ENCODE results near the gene PXT1.

The PXT1 gene

GRCh38 chr6:36432151-36432671 is 10.4 kb downstream of the PXT1 start:
- H3K4me3 ChIP-seq (ENCODE audit: low read depth, low read length) = no peak overlapping the region; the same call in 1 of the 2 replicates
- peak; percentile 46 for DNase-seq (ENCODE audit: low read depth)
- TF ChIP-seq CTCF (IDR thresholded peaks at IDR 0.05; ENCODE audit: insufficient read depth, low read depth, low read length, missing control alignments) = no peak

- TF ChIP-seq CTCF (IDR thresholded peaks at IDR 0.05; ENCODE audit: insufficient read depth, low read depth, low read length, missing control alignments) = no peak
- DNase-seq (ENCODE audit: low read depth) = no peak
- no peak overlapping the region for H3K4me3 ChIP-seq (ENCODE audit: low read depth, low read length)
Measured at GRCh38 chr6:36431197-36431596, 11.5 kb downstream of the PXT1 start.

GRCh38 chr6:36430351-36430750 is 12.3 kb downstream of the PXT1 start:
- DNase-seq (ENCODE audit: low read depth) = no peak
- no peak for TF ChIP-seq CTCF (IDR thresholded peaks at IDR 0.05; ENCODE audit: insufficient read depth, low read depth, low read length, missing control alignments)
- no peak overlapping the region for H3K4me3 ChIP-seq (ENCODE audit: low read depth, low read length)

GRCh38 chr6:36428911-36429310 is 13.7 kb downstream of the PXT1 start:
- H3K4me3 ChIP-seq (ENCODE audit: low read depth, low read length) = no peak overlapping the region
- peak; percentile 16 for TF ChIP-seq CTCF (IDR thresholded peaks at IDR 0.05; ENCODE audit: insufficient read depth, low read depth, low read length, missing control alignments)
- peak; percentile 7 for DNase-seq (ENCODE audit: low read depth)

GRCh38 chr6:36426622-36427021 is 16.0 kb downstream of the PXT1 start:
- DNase-seq (ENCODE audit: low read depth) = no peak
- no peak overlapping the region for H3K4me3 ChIP-seq (ENCODE audit: low read depth, low read length)
- no peak for TF ChIP-seq CTCF (IDR thresholded peaks at IDR 0.05; ENCODE audit: insufficient read depth, low read depth, low read length, missing control alignments)

- H3K4me3 ChIP-seq (ENCODE audit: low read depth, low read length) = peak overlapping the region; percentile 71
- TF ChIP-seq CTCF (IDR thresholded peaks at IDR 0.05; ENCODE audit: insufficient read depth, low read depth, low read length, missing control alignments) = peak; percentile 61
- DNase-seq (ENCODE audit: low read depth) = peak; percentile 98
Measured at GRCh38 chr6:36423101-36423824, 19.4 kb downstream of the PXT1 start.

- no peak for TF ChIP-seq CTCF (IDR thresholded peaks at IDR 0.05; ENCODE audit: insufficient read depth, low read depth, low read length, missing control alignments)
- peak overlapping the region; percentile 71 for H3K4me3 ChIP-seq (ENCODE audit: low read depth, low read length)
- DNase-seq (ENCODE audit: low read depth) = no peak
Measured at GRCh38 chr6:36422714-36423100, 19.9 kb downstream of the PXT1 start.

Data from GM12865 (cell line).